ENCODE data around the gene MTMR11.
"Not testable (repeated sequence)": the region's sequence is repeated elsewhere in the genome, so short reads cannot be mapped to it uniquely, and the experiment has no call there.

DNA sequence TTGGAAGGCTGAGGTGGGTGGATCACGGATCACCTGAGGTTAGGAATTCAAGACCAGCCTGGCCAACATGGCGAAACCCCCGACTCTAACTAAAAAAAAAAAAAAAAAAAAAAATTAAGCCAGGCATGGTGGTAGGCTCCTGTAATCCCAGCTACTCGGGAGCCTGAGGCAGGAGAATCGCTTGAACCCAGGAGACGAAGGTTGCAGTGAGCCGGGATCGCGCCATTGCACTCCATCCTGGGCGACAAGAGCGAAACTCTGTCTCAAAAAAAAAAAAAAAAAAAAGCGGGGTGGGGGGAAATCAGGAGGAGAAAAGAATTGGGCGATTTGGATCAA is 2.0 kb upstream of the MTMR11 start:
- TF ChIP-seq, protein P1, sequence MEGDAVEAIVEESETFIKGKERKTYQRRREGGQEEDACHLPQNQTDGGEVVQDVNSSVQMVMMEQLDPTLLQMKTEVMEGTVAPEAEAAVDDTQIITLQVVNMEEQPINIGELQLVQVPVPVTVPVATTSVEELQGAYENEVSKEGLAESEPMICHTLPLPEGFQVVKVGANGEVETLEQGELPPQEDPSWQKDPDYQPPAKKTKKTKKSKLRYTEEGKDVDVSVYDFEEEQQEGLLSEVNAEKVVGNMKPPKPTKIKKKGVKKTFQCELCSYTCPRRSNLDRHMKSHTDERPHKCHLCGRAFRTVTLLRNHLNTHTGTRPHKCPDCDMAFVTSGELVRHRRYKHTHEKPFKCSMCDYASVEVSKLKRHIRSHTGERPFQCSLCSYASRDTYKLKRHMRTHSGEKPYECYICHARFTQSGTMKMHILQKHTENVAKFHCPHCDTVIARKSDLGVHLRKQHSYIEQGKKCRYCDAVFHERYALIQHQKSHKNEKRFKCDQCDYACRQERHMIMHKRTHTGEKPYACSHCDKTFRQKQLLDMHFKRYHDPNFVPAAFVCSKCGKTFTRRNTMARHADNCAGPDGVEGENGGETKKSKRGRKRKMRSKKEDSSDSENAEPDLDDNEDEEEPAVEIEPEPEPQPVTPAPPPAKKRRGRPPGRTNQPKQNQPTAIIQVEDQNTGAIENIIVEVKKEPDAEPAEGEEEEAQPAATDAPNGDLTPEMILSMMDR (IDR thresholded peaks at IDR 0.05), result not testable (repeated sequence)
- TF ChIP-seq POLR2AphosphoS5 (IDR thresholded peaks at IDR 0.05; ENCODE audit: insufficient read depth in 1 of 2, low read depth in 1 of 2), result not testable (repeated sequence)
